Activated CD8-positive, alpha-beta memory T cell treated with anti-CD3 and anti-CD28 coated beads for 1 hour (primary cell): ENCODE measurements around the gene TRIM71.
"Not testable (repeated sequence)": the region's sequence is repeated elsewhere in the genome, so short reads cannot be mapped to it uniquely, and the experiment has no call there.

Experiments used
- DNase-seq, 2 donors: peaks; one replicate each; pipeline ENCODE4 v3.0.0-alpha.2; 2020; ENCODE audit warnings: low read depth in 1 of 2; ENCODE audit errors: extremely low read depth in 1 of 2

The TRIM71 gene

DNA sequence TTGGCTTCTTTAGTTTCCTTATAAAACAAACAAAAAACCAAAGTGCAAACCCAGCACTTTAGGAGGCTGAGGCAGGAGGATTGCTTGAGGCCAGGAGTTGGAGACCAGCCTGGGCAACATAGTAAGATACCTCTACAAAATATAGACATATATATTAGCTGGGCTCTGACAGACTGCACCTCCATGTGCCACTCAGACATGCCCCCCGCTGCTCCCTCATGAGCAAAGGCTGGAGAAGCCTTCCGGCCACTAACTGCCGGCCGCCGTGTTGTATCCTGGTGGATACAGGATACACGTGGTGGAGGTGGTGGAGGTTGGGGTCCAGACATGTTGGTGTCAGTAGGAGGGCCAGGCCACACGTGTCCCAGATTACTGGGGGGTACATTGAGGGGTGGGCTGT lies 104.3 kb downstream of the TRIM71 start:
- no peak for DNase-seq

DNA sequence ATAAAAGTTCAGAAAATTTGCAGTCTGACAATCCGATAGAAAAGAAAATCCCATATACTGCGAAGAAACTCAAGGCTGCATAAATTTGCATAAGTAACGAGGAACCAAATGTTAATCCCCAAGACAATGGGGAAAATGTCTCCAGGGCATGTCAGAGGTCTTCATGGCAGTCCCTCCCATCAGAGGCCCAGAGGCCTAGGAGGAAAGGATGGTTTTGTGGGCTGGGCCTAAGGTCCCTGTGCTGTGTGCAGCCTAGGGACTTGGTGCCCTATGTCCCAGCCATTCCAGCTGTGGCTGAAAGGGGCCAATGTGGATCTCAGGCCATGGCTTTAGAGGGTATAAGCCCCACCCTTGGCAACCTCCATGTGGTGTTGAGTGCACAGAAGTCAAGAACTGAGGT lies 112.4 kb downstream of the TRIM71 start:
- no peak for DNase-seq

DNA sequence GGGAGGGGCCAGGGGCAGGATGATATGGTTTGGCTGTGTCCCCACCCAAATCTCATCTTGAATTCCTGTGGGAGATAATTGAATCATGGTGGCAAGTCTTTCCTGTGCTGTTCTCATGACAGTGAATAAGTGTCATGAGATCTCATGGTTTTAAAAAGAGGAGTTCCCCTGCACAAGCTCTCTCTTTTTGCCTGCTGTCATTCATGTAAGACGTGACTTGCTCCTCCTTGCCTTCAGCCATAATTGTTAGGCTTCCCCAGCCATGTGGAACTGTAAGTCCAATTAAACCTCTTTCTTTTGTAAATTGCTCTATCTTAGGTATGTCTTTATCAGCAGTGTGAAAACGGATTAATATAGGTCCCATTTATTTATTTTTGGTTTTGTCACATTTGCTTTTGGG lies 113.5 kb downstream of the TRIM71 start:
- not testable (repeated sequence) for DNase-seq

DNA sequence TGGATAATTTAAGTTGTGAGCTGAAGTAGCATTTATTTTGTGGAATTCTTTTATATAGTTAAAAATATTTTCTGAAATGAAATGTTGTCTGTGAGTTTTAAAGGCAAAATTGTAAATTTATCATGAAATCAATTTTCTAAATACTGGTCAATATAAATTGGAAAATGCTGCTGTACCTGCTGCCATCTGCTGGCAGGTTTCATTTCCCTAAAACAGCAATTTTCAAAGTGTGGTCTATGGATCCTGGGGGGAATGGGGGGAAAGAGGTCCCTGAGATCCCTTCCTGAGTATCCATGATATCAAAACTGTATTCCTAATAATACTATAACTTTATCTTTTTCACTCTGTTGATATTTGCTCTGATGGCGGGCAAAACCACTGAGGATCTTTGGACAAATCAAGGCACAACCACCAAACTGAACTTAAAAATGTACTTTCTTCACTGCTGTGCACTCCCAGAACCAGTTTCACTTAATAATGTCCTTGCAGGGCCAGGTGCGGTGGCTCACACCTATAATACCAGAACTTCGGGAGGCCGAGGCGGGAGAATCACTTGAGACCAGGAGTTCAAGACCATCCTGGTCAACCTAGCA lies 116.4 kb downstream of the TRIM71 start:
- DNase-seq = no peak

DNA sequence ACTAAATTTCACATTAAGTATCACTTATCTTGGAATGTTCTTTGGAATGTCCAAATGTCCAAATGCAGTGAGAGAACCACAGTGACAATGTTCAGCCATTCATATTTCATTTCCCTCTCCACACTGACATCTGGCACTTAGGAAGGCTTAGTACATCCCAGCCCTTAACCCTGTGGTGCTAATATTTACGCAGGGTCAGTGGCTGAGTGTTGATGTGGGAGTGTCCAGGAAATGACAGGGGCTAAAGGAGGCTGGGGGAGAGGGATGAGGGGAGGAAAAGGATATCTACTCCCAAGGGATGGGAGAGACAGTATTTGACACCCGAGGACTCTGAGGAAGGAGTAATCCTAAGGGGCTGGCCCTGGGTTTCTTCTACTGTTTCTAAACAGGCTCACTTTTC lies 119.5 kb downstream of the TRIM71 start:
- no peak for DNase-seq

DNA sequence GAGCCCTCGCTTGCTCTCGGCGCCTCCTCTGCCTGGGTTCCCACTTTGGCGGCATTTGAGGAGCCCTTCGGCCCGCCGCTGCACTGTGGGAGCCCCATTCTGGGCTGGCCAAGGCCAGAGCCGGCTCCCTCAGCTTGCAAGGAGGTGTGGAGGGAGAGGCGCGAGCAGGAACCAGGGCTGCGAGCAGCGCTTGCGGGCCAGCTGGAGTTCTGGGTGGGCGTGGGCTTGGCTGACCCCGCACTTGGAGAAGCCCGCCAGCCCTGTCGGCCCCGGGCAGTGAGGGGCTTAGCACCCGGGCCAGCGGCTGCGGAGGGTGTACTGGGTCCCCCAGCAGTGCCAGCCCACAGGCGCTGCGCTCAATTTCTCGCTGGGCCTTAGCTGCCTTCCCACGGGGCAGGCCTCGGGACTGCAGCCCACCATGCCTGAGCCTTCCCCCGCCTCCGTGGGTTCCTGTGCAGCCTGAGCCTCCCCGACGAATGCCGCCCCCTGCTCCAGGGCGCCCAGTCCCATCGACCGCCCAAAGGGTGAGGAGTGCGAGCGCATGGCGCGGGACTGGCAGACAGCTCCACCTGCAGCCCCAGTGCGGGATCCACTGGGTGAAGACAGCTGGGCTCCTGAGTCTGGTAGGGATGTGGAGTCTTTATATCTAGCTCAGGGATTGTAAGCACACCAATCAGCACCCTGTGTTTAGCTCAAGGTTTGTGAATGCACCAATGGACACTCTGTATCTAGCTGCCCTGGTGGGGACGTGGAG lies 121.9 kb downstream of the TRIM71 start:
- DNase-seq = not testable (repeated sequence)

DNA sequence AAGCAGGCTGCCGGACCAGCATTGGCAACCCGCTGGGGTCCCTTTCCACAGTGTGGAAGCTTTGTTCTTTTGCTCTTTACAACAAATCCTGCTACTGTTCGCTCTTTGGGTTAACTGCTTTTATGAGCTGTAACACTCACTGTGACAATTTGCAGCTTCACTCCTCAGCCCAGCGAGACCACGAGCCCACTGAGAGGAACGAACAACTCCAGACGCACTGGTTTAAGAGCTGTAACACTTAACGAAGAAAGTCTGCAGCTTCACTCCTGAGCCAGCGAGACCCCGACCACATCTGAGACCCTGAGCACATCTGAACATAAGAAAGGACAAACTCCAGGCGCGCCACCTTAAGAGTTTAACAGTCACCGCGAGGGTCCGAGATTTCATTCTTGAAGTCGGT lies 122.9 kb downstream of the TRIM71 start:
- no peak for DNase-seq

DNA sequence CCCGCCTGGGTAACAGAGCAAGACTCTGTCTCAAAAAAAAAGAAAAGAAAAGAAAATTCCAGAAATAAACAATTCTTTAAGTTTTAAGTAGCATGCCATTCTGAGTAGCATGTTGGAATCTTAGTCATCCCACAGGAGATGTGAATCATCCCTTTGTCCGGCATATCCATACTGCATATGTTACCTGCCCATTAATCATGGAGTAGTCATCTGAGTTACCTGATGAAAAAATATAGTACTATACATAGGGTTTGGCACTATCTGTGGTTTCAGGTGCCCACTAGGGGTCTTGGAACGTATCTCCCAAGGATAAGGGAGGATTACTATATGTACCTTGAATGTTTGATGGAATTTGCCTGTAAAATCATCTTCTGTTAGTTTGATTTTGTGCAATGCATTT lies 127.3 kb downstream of the TRIM71 start:
- no peak for DNase-seq

DNA sequence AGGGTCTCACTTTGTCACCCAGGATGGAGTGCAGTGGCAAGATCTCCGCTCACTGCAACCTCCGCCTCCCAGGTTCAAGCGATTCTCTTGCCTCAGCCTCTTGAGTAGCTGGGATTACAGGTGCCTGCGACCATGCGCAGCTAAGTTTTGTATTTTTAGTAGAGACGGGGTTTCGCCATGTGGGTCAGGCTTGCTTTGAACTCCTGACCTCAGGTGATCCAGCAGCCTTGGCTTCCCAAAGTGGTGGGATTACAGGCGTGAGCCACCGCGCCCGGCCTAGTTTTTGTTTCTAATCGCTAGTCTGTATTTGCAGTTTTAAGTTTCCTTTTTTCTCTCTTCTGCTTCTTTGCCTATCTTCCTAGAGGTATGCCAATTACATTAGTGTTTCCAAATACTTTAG lies 127.8 kb downstream of the TRIM71 start:
- DNase-seq = not testable (repeated sequence)

DNA sequence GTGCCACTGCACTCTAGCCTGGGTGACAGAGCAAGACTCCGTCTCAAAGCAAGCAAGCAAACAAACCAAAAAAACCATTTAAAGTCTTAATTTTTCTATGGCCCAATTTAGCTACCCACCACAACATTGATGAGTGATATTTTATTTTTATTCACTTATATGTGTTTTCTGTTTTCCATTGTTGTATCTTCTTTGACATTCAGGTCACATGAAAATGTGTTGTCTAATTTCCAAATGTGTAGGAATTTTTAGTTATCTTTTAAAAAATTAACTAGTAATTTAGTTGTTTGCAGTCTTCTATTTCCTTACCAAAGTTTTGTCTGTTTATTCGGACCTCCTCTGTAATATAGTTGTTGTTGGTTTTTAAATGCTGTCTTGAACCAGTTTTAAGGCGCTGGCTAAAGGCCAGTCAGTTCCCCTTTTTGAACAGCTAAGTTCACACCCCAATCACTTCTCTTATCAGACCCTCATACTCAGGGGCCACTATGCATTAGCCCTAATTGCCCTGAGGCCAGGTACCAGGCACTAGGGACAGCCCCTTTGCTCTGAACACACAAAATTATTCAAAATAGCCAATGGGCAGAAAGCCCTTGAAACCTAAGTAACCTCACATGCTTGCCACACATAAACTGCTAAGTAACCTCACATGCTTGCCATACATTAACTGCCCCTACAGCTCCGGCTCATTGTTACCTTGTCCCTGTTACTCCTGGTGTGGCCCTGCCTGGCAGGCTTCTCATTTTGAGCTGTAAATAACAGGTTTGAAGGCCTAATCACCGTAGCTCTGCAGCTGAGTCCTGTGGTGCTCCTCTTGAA lies 129.4 kb downstream of the TRIM71 start:
- DNase-seq = no peak
